Measurements from ENCODE around the gene TTC33. TPM values are rescaled to one million over a fixed set of nuclear protein-coding genes. Genes with fewer than 3 reads are reported as not detected.
A peak's percentile ranks its signal among the peaks of the same experiment; 100 is the strongest.

The TTC33 gene
- total and polyA plus RNA-seq, 2 experiments from 2014 or later = 8.0 to 9.0 TPM

DNA sequence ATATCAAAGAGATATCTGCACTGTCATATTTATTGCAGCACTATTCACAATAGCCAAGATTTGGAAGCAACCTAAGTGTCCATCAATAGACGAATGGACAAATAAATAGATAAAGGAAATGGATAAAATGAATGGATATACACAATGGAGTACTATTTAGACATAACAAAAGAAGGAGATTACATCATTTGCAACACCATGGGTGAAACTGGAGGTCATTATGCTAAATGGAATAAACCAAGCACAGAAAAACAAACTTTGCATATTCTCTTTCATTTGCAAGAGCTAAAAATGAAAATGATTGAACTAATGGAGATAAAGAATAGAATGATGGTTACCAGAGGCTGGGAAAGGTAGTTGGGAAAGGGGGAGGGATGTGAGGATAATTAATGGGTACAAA lies 231.1 kb downstream of the TTC33 start:
- no peak for DNase-seq
- no peak overlapping the region for H2AFZ ChIP-seq
- no peaks in the 10 kb centered on the region for H4K20me1 ChIP-seq (ENCODE audit: insufficient read depth)
- H3K4me3 ChIP-seq = no peak overlapping the region
- in situ Hi-C loops (cut with MboI) = no loop called here
- no peaks in the 10 kb centered on the region for H3K36me3 ChIP-seq (ENCODE audit: low read depth)
- H3K9me2 ChIP-seq (ENCODE audit: insufficient read depth) = no peaks in the 10 kb centered on the region; the same call in 1 of the 2 replicates
- no peak overlapping the region for H3K27ac ChIP-seq
- no peaks in the 10 kb centered on the region for H3F3A ChIP-seq (ENCODE audit: insufficient read depth)
- H3K9me3 ChIP-seq (ENCODE audit: low read depth) = no peaks in the 10 kb centered on the region
- TF ChIP-seq EZH2phosphoT487 (IDR thresholded peaks at IDR 0.05; ENCODE audit: insufficient read depth, low read depth) = no peak
- TF ChIP-seq EZH2 (IDR thresholded peaks at IDR 0.05; ENCODE audit: insufficient read depth, poor library complexity, severe bottlenecking) = no peak
- no peak overlapping the region for H3K4me2 ChIP-seq (ENCODE audit: unreplicated experiment)
- WGBS, 2 experiments (ENCODE audit: low coverage in 1 of 2, low lambda C conversion rate in 2 of 2, missing lambda C conversion rate in 2 of 2) = 74 to 89% methylated on average over 1 of the region's 1 CpG
- 0 out of 2 replicates have a peak, but pooled peaks cover 3% of the 10 kb centered on the region for H3K27me3 ChIP-seq (replicated peaks; ENCODE audit: insufficient read depth)
- H3K9ac ChIP-seq = no peak overlapping the region
- no peaks in the 10 kb centered on the region for H3K4me1 ChIP-seq (ENCODE audit: insufficient read depth)
- no peaks in the 10 kb centered on the region for H3K79me2 ChIP-seq (ENCODE audit: insufficient read depth)

DNA sequence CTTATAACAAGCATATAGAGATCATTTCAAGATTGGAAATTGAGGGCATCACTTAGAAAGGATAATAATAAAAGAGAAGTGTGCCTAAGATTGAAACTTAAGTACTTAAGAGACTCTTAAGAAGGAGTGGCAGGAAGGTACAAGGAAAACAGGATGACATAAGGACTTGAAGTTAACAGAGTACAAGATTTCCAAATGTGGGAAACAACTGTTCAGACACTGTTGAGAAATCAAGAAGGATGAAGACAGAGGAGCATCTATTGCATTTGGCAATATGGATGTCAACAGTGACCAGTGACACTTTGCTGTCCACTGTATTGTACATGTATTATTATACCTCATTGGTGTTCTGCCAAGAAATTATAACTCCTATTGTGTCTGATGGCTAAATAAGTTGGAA lies 233.8 kb downstream of the TTC33 start:
- no peak overlapping the region for H2AFZ ChIP-seq
- H3K9me3 ChIP-seq (ENCODE audit: low read depth) = no peaks in the 10 kb centered on the region
- no peaks in the 10 kb centered on the region for H4K20me1 ChIP-seq (ENCODE audit: insufficient read depth)
- no peak overlapping the region for H3K27ac ChIP-seq
- H3K79me2 ChIP-seq (ENCODE audit: insufficient read depth) = no peaks in the 10 kb centered on the region
- H3K36me3 ChIP-seq (ENCODE audit: low read depth) = no peaks in the 10 kb centered on the region
- no peak overlapping the region for H3K4me2 ChIP-seq (ENCODE audit: unreplicated experiment)
- H3K27me3 ChIP-seq (replicated peaks; ENCODE audit: insufficient read depth) = no peaks in the 10 kb centered on the region
- H3K4me1 ChIP-seq (ENCODE audit: insufficient read depth) = no peaks in the 10 kb centered on the region
- no peak for TF ChIP-seq EZH2 (IDR thresholded peaks at IDR 0.05; ENCODE audit: insufficient read depth, poor library complexity, severe bottlenecking)
- TF ChIP-seq EZH2phosphoT487 (IDR thresholded peaks at IDR 0.05; ENCODE audit: insufficient read depth, low read depth) = no peak
- H3K9me2 ChIP-seq (ENCODE audit: insufficient read depth) = peaks cover 3% of the 10 kb centered on the region
- no peak for DNase-seq
- H3K4me3 ChIP-seq = no peak overlapping the region
- H3F3A ChIP-seq (ENCODE audit: insufficient read depth) = no peaks in the 10 kb centered on the region
- H3K9ac ChIP-seq = no peak overlapping the region
- in situ Hi-C loops (cut with MboI) = no loop called here

DNA sequence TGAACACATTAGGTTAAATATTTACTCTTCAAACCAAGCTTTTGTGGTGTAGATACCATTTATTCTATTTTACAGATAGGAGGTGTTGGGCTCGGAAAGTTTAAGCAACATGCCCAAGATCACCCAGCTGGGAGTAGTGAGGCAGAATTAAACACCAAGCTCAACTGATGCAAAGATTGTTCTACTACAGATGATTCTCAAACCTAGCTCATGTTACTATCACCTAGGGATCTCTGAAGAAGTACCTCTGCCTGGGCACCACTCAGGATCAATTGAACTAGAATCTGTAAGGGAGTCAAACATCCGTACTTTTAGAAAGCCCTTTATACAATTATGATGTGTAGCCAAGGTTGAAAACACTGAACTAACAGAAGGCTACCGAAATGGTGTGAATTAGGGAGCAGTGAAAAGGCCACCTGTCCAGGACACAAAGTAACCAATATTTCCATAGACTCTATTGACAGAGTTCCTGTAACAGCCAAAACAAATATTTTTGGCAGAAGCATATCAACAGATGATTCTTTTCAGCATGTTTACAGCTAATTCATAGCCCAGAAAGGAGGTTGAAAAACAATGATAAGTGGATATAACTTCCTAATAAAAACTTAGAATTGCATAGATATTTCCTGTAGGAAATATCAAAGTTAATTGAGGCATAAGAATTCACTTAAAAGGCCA lies 234.5 kb downstream of the TTC33 start:
- Histone ChIP-seq H3K4me3 (no peak overlapping the region), H4K20me1 (ENCODE audit: insufficient read depth) (no peaks in the 10 kb centered on the region), H3K27me3 (replicated peaks; ENCODE audit: insufficient read depth) (no peaks in the 10 kb centered on the region), H2AFZ (no peak overlapping the region), H3K9me3 (ENCODE audit: low read depth) (no peaks in the 10 kb centered on the region), H3K4me2 (ENCODE audit: unreplicated experiment) (no peak overlapping the region), H3K9me2 (ENCODE audit: insufficient read depth) (peaks cover 3% of the 10 kb centered on the region), H3K79me2 (ENCODE audit: insufficient read depth) (no peaks in the 10 kb centered on the region), H3K27ac (no peak overlapping the region), H3K36me3 (ENCODE audit: low read depth) (no peaks in the 10 kb centered on the region), H3F3A (ENCODE audit: insufficient read depth) (no peaks in the 10 kb centered on the region), H3K9ac (no peak overlapping the region), H3K4me1 (ENCODE audit: insufficient read depth) (no peaks in the 10 kb centered on the region)
- 62 to 72% methylated on average over 3 of the region's 3 CpGs for WGBS, 2 experiments (ENCODE audit: low coverage in 1 of 2, low lambda C conversion rate in 2 of 2, missing lambda C conversion rate in 2 of 2)
- DNase-seq = no peak
- in situ Hi-C loops (cut with MboI) = no loop called here
- TF ChIP-seq EZH2phosphoT487 (IDR thresholded peaks at IDR 0.05; ENCODE audit: insufficient read depth, low read depth) = no peak
- TF ChIP-seq EZH2 (IDR thresholded peaks at IDR 0.05; ENCODE audit: insufficient read depth, poor library complexity, severe bottlenecking) = no peak

DNA sequence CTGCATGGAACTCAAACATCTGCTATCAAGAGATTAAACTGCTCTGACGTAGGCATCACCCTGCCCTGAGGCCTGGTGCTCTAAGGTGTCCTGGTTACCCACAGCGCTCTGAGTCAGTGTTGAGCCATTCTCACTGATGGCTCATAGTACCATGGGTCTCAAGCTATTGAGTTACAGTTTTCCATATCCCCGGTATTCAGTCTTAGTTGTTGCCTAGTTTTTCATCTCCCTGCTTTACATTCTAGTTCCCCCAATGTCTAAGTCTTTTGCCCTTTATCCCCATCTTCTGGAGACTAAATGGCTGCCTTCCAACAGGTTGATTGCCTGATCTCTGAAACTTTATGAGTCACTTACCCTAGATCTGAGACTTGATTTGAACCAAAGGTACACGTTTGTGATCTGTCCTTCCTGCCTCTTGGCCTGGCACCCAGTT lies 237.3 kb downstream of the TTC33 start:
- H3K79me2 ChIP-seq (ENCODE audit: insufficient read depth) = no peaks in the 10 kb centered on the region
- no peaks in the 10 kb centered on the region for H3K27me3 ChIP-seq (replicated peaks; ENCODE audit: insufficient read depth)
- no peak overlapping the region for H3K9ac ChIP-seq
- H3K4me1 ChIP-seq (ENCODE audit: insufficient read depth) = no peaks in the 10 kb centered on the region
- H3K4me3 ChIP-seq = no peak overlapping the region
- H3F3A ChIP-seq (ENCODE audit: insufficient read depth) = no peaks in the 10 kb centered on the region
- H3K4me2 ChIP-seq (ENCODE audit: unreplicated experiment) = no peak overlapping the region
- H3K36me3 ChIP-seq (ENCODE audit: low read depth) = no peaks in the 10 kb centered on the region
- no peak overlapping the region for H2AFZ ChIP-seq
- 67 to 74% methylated on average over 4 of the region's 4 CpGs for WGBS, 2 experiments (ENCODE audit: low coverage in 1 of 2, low lambda C conversion rate in 2 of 2, missing lambda C conversion rate in 2 of 2)
- no peak overlapping the region for H3K27ac ChIP-seq
- in situ Hi-C loops (cut with MboI) = no loop called here
- H3K9me3 ChIP-seq (ENCODE audit: low read depth) = no peaks in the 10 kb centered on the region
- peaks cover 3% of the 10 kb centered on the region for H3K9me2 ChIP-seq (ENCODE audit: insufficient read depth)
- no peak for TF ChIP-seq EZH2 (IDR thresholded peaks at IDR 0.05; ENCODE audit: insufficient read depth, poor library complexity, severe bottlenecking)
- no peak for TF ChIP-seq EZH2phosphoT487 (IDR thresholded peaks at IDR 0.05; ENCODE audit: insufficient read depth, low read depth)
- DNase-seq = peak; percentile 47
- no peaks in the 10 kb centered on the region for H4K20me1 ChIP-seq (ENCODE audit: insufficient read depth)

Measured in GM23248 (cell line).